Stomach (tissue), 9 donors: ENCODE results near the gene TEDC2. TPM values are rescaled to one million over a fixed set of nuclear protein-coding genes. Genes with fewer than 3 reads are reported as not detected.

Experiments used
- DNase-seq, 2 donors: peaks; one replicate each; pipeline versions ENCODE4 v3.0.0 to v3.0.0-alpha.2; 2013 to 2019
- H3K27ac ChIP-seq, 5 donors: fragments of 200-600 bp in 4 of 5; sonication (generic) in 4 of 5; one replicate each; pipeline ENCODE4 v1.5.1; 2013 to 2019; ENCODE audit warnings: mild to moderate bottlenecking in 1 of 5, moderate library complexity in 1 of 5
- H3K27me3 ChIP-seq, 3 donors: fragments of 200-600 bp; sonication (generic); one replicate each; pipeline ENCODE4 v1.5.1; 2017 to 2019; ENCODE audit warnings: mixed run types in 1 of 3
- H3K36me3 ChIP-seq, 4 donors: fragments of 200-600 bp; sonication (generic); 1 replicate in 3 of 4; 2 replicates in 1 of 4; pipeline ENCODE4 v1.5.1; 2016 to 2019
- H3K4me1 ChIP-seq, 4 donors: fragments of 200-600 bp; sonication (generic); one replicate each; pipeline ENCODE4 v1.5.1; 2016 to 2019
- H3K4me3 ChIP-seq, 4 donors: fragments of 200-600 bp; sonication (generic) in 3 of 4; one replicate each; pipeline ENCODE4 v1.5.1; 2016 to 2019; ENCODE audit warnings: mild to moderate bottlenecking in 1 of 4
- H3K9me3 ChIP-seq, 4 donors: fragments of 200-600 bp; sonication (generic); one replicate each; pipeline ENCODE4 v1.5.1; 2016 to 2019
- EP300 ChIP-seq: sonication (generic); formaldehyde crosslinking; IDR thresholded peaks from one replicate; pipeline ENCODE4 v1.6.1; 2017; ENCODE audit warnings: antibody characterized with exemption
- POLR2A ChIP-seq, 4 donors: fragments of 450-650 bp; IDR thresholded peaks; one replicate each; pipeline ENCODE4 v1.6.1; 2016; ENCODE audit warnings: antibody characterized with exemption in 4 of 4, control low read depth in 2 of 4, mild to moderate bottlenecking in 1 of 4, moderate library complexity in 1 of 4
- POLR2AphosphoS5 ChIP-seq, 3 donors: sonication (generic); formaldehyde crosslinking; IDR thresholded peaks; one replicate each; pipeline ENCODE4 v1.6.1; 2016; ENCODE audit warnings: antibody characterized with exemption in 3 of 3
- WGBS, 5 donors: extraction: QIAGEN DNeasy Blood & Tissue Kit in 3 of 5; methylation state at CpG; one replicate each; pipeline versions ENCODE4 v1.1.5 to v1.1.7; 2013 to 2018; 5-methylcytosine and 5-hydroxymethylcytosine counted together
- intact Hi-C: fragments of 100-400 bp; cut with DNase I; formaldehyde crosslinking; loops from one replicate; pipeline ENCODE4 v1.15.1; 2023; ENCODE audit warnings: low total_unique reads
- polyA plus RNA-seq, 3 donors: library from polyadenylated mRNA; stranded (reverse); fragments of 200-250 nt; gene quantifications; one replicate each; pipeline ENCODE4 v1.2.3, GENCODE V29; 2013
- total RNA-seq, 5 donors: library from RNA; depleted of rRNA; stranded (reverse); fragments of >200 nt; gene quantifications; one replicate each; pipeline versions ENCODE4 v1.1.0 to v1.2.3, GENCODE V29; 2014 to 2016
- TF ChIP-seq, protein P1 (sequence below), 7 experiments: fragments of 450-650 bp in 4 of 7; fragments of 200-600 bp in 3 of 7; sonication (generic) in 3 of 7; IDR thresholded peaks; one replicate each; pipeline ENCODE4 v1.5.1; 2016 to 2019; ENCODE audit warnings: antibody characterized with exemption in 7 of 7, control low read depth in 2 of 7, mild to moderate bottlenecking in 1 of 7
- donor health status: healthy with polysubstance abuse.
- donor health status: Bipolar disorder and iron deficiency.
- donor health status: healthy.

The TEDC2 gene
- total and polyA plus RNA-seq, 8 donors, result 1.3 to 3.8 (median 2.7) TPM; not detected in 3

- Histone ChIP-seq H3K27ac (peak overlapping the region in 1 of 5 donors; percentile 24), H3K4me1 (peaks cover 43 to 65% (median 64%) of the 10 kb centered on the region in 4 donors)
- intact Hi-C loops, result no loop called here
These were observed 10.7 kb downstream of the TEDC2 start for GRCh38 chr16:2470603-2471015.

DNA sequence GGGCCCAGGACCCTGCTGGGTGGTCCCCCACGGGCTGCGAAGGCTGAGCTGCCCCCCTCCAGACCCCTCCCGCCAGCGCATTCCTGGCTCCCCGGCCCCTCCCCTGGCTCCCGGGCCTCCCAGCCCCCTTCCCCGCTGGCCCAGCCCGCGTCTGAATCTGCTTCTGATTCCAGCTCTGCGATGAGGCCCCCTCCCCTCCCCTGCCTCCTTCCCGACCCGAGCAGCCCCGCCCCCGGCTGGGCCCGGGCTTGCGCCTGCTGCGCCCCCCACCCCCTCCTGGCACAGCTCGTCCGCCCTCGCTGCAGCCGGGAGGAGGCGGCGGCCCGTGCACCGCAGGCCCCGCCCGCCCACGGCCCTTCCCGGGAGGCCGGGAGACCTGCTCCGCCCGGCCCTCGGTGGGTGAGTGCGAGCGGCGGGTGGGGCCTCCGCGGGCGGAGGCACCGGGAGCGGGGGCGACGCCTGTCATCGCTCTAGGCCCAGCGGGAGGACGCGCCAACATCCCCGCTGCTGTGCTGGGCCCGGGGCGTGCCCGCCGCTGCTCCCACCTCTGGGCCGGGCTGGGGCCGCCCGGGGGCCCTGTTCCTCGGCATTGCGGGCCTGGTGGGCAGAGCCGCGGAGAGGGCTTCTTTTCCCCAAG is 11.2 kb downstream of the TEDC2 start, which contains the start of gene NTN3:
Gene NTN3, plus strand, starts transcription at position 282 of the 637 bp plus-strand sequence. CDS start 405 bp downstream, outside the sequence.
- Histone ChIP-seq H3K4me3 (peak within 1 kb of the TSS in 3 of 4 donors; percentile 28 to 42 (median 30)), H3K9me3 (no peaks in the 10 kb centered on the region), H3K27me3 (peaks cover 19 to 73% (median 62%) of the 10 kb centered on the region in 3 donors), H3K4me1 (peaks cover 49 to 70% (median 69%) of the 10 kb centered on the region in 4 donors), H3K27ac (peak within 1 kb of the TSS in 1 of 5 donors; percentile 24), H3K36me3 (no peaks in the 10 kb centered on the region)
- WGBS, 5 donors, result 0 to 2% (median 1%) methylated on average over 22 to 59 of the region's 59 CpGs; no CpG with 5 or more reads in 1 of the 5 donors
- intact Hi-C loops, result no loop called here
- TF ChIP-seq, protein P1, sequence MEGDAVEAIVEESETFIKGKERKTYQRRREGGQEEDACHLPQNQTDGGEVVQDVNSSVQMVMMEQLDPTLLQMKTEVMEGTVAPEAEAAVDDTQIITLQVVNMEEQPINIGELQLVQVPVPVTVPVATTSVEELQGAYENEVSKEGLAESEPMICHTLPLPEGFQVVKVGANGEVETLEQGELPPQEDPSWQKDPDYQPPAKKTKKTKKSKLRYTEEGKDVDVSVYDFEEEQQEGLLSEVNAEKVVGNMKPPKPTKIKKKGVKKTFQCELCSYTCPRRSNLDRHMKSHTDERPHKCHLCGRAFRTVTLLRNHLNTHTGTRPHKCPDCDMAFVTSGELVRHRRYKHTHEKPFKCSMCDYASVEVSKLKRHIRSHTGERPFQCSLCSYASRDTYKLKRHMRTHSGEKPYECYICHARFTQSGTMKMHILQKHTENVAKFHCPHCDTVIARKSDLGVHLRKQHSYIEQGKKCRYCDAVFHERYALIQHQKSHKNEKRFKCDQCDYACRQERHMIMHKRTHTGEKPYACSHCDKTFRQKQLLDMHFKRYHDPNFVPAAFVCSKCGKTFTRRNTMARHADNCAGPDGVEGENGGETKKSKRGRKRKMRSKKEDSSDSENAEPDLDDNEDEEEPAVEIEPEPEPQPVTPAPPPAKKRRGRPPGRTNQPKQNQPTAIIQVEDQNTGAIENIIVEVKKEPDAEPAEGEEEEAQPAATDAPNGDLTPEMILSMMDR (IDR thresholded peaks at IDR 0.05), result no peak
- TF ChIP-seq EP300, result no peak
- no peak for TF ChIP-seq POLR2AphosphoS5 (IDR thresholded peaks at IDR 0.05)
- TF ChIP-seq POLR2A (IDR thresholded peaks at IDR 0.05), result no peak
- DNase-seq, result peak in 1 of 2 donors; percentile 91

More at GRCh38 chr16:2470603-2471015, 10.7 kb downstream of the TEDC2 start:
- peaks cover 19 to 73% (median 62%) of the 10 kb centered on the region in 3 donors for H3K27me3 ChIP-seq
- 35 to 49% (median 40%) methylated on average over 6 to 9 of the region's 9 CpGs for WGBS, 5 donors
- no peak for DNase-seq
- H3K9me3 ChIP-seq, result no peaks in the 10 kb centered on the region
- H3K36me3 ChIP-seq, result no peaks in the 10 kb centered on the region
- TF ChIP-seq POLR2A (IDR thresholded peaks at IDR 0.05), result no peak
- TF ChIP-seq, protein P1 (IDR thresholded peaks at IDR 0.05), result no peak
- H3K4me3 ChIP-seq, result peak overlapping the region in 1 of 4 donors; percentile 28

GRCh38 chr16:2471653-2472487 is 12.0 kb downstream of the TEDC2 start:
- no peak for TF ChIP-seq POLR2A (IDR thresholded peaks at IDR 0.05)
- Histone ChIP-seq H3K4me3 (peak overlapping the region in 3 of 4 donors; percentile 28 to 42 (median 30)), H3K9me3 (no peaks in the 10 kb centered on the region), H3K4me1 (peaks cover 56 to 78% (median 77%) of the 10 kb centered on the region in 4 donors), H3K27ac (peak overlapping the region in 1 of 5 donors; percentile 24), H3K27me3 (peaks cover 19 to 69% (median 62%) of the 10 kb centered on the region in 3 donors), H3K36me3 (no peaks in the 10 kb centered on the region)
- 39 to 47% (median 40%) methylated on average over 16 to 61 of the region's 61 CpGs for WGBS, 5 donors
- intact Hi-C loops, result no loop called here
- DNase-seq, result peak in 1 of 2 donors; percentile 51

GRCh38 chr16:2472488-2472864 is 12.6 kb downstream of the TEDC2 start:
- H3K36me3 ChIP-seq, result no peaks in the 10 kb centered on the region
- TF ChIP-seq, protein P1 (IDR thresholded peaks at IDR 0.05), result no peak
- TF ChIP-seq POLR2AphosphoS5 (IDR thresholded peaks at IDR 0.05), result no peak
- no peak for TF ChIP-seq EP300
- no peak for TF ChIP-seq POLR2A (IDR thresholded peaks at IDR 0.05)
- 92 to 98% (median 95%) methylated on average over 8 to 27 of the region's 27 CpGs for WGBS, 5 donors
- no peak overlapping the region for H3K27ac ChIP-seq
- H3K9me3 ChIP-seq, result no peaks in the 10 kb centered on the region
- no peak for DNase-seq
- peaks cover 61 to 78% (median 77%) of the 10 kb centered on the region in 4 donors for H3K4me1 ChIP-seq
- no peak overlapping the region for H3K4me3 ChIP-seq
- intact Hi-C loops, result no loop called here
- H3K27me3 ChIP-seq, result peaks cover 19 to 63% (median 61%) of the 10 kb centered on the region in 3 donors
